ENCODE measurements around the gene DNAAF8.

DNA sequence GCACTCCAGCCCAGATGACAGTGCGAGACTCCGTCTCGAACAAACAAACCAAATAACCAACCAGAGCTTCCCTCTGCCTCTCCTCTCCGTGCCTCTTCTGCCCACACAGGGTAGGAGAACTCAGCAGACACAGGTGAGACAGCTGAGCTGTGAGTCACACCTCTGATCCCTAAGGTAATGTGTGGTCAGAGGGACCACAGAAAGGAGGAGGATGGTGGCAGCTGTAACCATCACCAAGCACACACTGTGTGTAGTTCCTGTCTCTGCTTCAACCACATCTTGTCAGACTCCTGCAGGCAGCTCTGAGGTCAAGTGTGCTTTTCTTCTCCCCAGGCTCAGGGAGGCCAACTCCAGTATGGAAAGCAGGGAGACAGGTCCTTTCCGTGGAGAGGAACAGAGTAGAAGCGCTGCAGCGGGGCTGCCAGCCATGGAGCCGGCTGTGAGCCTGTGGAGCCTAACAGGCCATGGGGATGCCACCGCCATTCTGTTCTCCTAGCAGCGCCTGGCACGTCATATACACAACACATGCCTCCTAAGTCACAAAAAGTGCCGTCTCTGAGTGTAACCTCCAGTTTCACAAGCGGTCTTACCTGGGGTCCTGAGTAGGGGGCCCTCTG is 33.8 kb upstream of the DNAAF8 start:
- no peak for TF ChIP-seq FOXP2 (optimal IDR thresholded peaks at IDR 0.05; ENCODE audit: borderline replicate concordance, extremely low read depth, extremely low read length, insufficient read depth)
- TF ChIP-seq, protein P1, sequence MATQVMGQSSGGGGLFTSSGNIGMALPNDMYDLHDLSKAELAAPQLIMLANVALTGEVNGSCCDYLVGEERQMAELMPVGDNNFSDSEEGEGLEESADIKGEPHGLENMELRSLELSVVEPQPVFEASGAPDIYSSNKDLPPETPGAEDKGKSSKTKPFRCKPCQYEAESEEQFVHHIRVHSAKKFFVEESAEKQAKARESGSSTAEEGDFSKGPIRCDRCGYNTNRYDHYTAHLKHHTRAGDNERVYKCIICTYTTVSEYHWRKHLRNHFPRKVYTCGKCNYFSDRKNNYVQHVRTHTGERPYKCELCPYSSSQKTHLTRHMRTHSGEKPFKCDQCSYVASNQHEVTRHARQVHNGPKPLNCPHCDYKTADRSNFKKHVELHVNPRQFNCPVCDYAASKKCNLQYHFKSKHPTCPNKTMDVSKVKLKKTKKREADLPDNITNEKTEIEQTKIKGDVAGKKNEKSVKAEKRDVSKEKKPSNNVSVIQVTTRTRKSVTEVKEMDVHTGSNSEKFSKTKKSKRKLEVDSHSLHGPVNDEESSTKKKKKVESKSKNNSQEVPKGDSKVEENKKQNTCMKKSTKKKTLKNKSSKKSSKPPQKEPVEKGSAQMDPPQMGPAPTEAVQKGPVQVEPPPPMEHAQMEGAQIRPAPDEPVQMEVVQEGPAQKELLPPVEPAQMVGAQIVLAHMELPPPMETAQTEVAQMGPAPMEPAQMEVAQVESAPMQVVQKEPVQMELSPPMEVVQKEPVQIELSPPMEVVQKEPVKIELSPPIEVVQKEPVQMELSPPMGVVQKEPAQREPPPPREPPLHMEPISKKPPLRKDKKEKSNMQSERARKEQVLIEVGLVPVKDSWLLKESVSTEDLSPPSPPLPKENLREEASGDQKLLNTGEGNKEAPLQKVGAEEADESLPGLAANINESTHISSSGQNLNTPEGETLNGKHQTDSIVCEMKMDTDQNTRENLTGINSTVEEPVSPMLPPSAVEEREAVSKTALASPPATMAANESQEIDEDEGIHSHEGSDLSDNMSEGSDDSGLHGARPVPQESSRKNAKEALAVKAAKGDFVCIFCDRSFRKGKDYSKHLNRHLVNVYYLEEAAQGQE (IDR thresholded peaks at IDR 0.05; ENCODE audit: insufficient read depth in 1 of 2, low read depth in 2 of 2, low read length in 2 of 2): no peak
